K562 (cell line): ENCODE data around the gene ZFP3. TPM values are rescaled to one million over a fixed set of nuclear protein-coding genes. Genes with fewer than 3 reads are reported as not detected.

Experiments used
- ATAC-seq: fragments of 200-7000 bp; cut with Tn5 transposase; 3 replicates; pipeline ENCODE4 v1.9.1; 2020; ENCODE audit warnings: moderate library complexity
- Bru-seq: library from RNA; stranded (reverse); fragments of 400-500 nt; gene quantifications from one replicate; lab custom pipeline; 2021; lab: Mats Ljungman, UMichigan
- BruChase-seq, 2 experiments: library from RNA; stranded (reverse); fragments of 400-500 nt; gene quantifications; one replicate each; lab custom pipeline; 2021; lab: Mats Ljungman, UMichigan
- BruUV-seq: library from RNA; stranded (reverse); fragments of 400-500 nt; replicated peaks from 2 replicates; lab custom pipeline; 2021; lab: Mats Ljungman, UMichigan
- CTCF ChIA-PET: fragments of 300-600 bp; formaldehyde crosslinking; extraction: SDS; loops from one replicate; lab custom pipeline; 2021; ENCODE audit warnings: low intra/inter-chr PET ratio; lab: Yijun Ruan, JAX
- POLR2A ChIA-PET: fragments of 300-600, 350-650 bp; sonication (Branson Sonifier 250); formaldehyde crosslinking; extraction: SDS; loops from one replicate; lab custom pipeline; 2021; ENCODE audit warnings: antibody characterized with exemption, inconsistent platforms; lab: Yijun Ruan, JAX
- DNase-seq, 4 experiments: peaks; one replicate each; pipeline versions ENCODE4 v3.0.0 to v3.0.0-alpha.2; 2011 to 2018; ENCODE audit warnings: low spot score in 3 of 4, mixed read lengths in 3 of 4; ENCODE audit errors: extremely low read depth in 1 of 4
- FAIRE-seq: peaks from 2 replicates; lab custom pipeline; 2011; peaks lifted over from hg19 to GRCh38; lab: Jason Lieb, UNC
- H2AFZ ChIP-seq: 2 replicates; pipeline ENCODE4 v1.6.0; 2011; ENCODE audit warnings: low read depth, low read length, control low read depth, inconsistent platforms
- H3K27ac ChIP-seq: fragments of 200-600 bp; 3 replicates; pipeline ENCODE4 v1.8.0; 2011; ENCODE audit warnings: low read depth, mild to moderate bottlenecking, control low read depth, inconsistent platforms, low read length, moderate library complexity, mixed read lengths; ENCODE audit errors: extremely low read depth
- H3K27me3 ChIP-seq, 2 experiments: fragments of 300-600 bp in 1 of 2; 2 replicates in 1 of 2; 3 replicates in 1 of 2; pipeline versions ENCODE4 v1.6.0 to v1.8.0; 2011; ENCODE audit warnings: inconsistent platforms in 2 of 2, low read length in 2 of 2, mild to moderate bottlenecking in 1 of 2, mixed read lengths in 1 of 2, moderate library complexity in 1 of 2; ENCODE audit not compliant: control insufficient read depth in 2 of 2, insufficient read depth in 2 of 2
- H3K36me3 ChIP-seq: fragments of 300-600 bp; 3 replicates; pipeline ENCODE4 v1.8.0; 2011; ENCODE audit warnings: mild to moderate bottlenecking, low read length, inconsistent platforms; ENCODE audit not compliant: control insufficient read depth, insufficient read depth
- H3K4me1 ChIP-seq, 2 experiments: fragments of 200-600 bp in 1 of 2; replicated peaks in 1 of 2; 2 replicates in 1 of 2; 3 replicates in 1 of 2; pipeline versions ENCODE4 v1.5.1 to v1.8.0; 2011; ENCODE audit warnings: inconsistent platforms in 2 of 2, low read length in 2 of 2, mild to moderate bottlenecking in 1 of 2, mixed read lengths in 1 of 2, moderate library complexity in 1 of 2; ENCODE audit not compliant: control insufficient read depth in 2 of 2, insufficient read depth in 2 of 2
- H3K4me2 ChIP-seq: 2 replicates; pipeline ENCODE4 v1.6.1; 2011; ENCODE audit warnings: low read length, control low read depth, inconsistent platforms, mixed read lengths; ENCODE audit not compliant: insufficient read depth
- H3K4me3 ChIP-seq: fragments of 200-600 bp; sonication (generic), shearing (Covaris generic); 2 replicates; pipeline ENCODE4 v1.5.1; 2016; ENCODE audit warnings: control low read depth, inconsistent platforms
- H3K79me2 ChIP-seq: fragments of 200-600 bp; 3 replicates; pipeline ENCODE4 v1.8.0; 2011; ENCODE audit warnings: low read length, inconsistent platforms; ENCODE audit not compliant: control insufficient read depth, insufficient read depth
- H3K9ac ChIP-seq, 2 experiments: 2 replicates each; pipeline versions ENCODE4 v1.6.0 to v1.6.1; 2011; ENCODE audit warnings: low read depth in 2 of 2, low read length in 2 of 2, control low read depth in 1 of 2, inconsistent platforms in 1 of 2, mild to moderate bottlenecking in 1 of 2, mixed read lengths in 1 of 2; ENCODE audit not compliant: insufficient read depth in 1 of 2
- H3K9me1 ChIP-seq: one replicate; pipeline ENCODE4 v1.6.0; 2011; ENCODE audit warnings: inconsistent platforms, mild to moderate bottlenecking, low read length, moderate library complexity; ENCODE audit not compliant: control insufficient read depth, insufficient read depth
- H3K9me3 ChIP-seq: replicated peaks from 2 replicates; pipeline ENCODE4 v1.5.1; 2011; ENCODE audit warnings: low read depth, low read length, inconsistent platforms; ENCODE audit not compliant: control insufficient read depth, insufficient read depth
- H4K20me1 ChIP-seq: replicated peaks from 2 replicates; pipeline ENCODE4 v1.6.1; 2011; ENCODE audit warnings: low read length, inconsistent platforms, mixed read lengths; ENCODE audit not compliant: control insufficient read depth, insufficient read depth
- ZBTB11 ChIP-seq, 3 experiments: fragments of 200-800 bp in 1 of 3; fragments of 250-450 bp in 1 of 3; fragments of 450-650 bp in 1 of 3; sonication (Bioruptor Pico) in 1 of 3; sonication (Bioruptor generic) in 1 of 3; formaldehyde crosslinking in 1 of 3; IDR thresholded peaks; 2 replicates each; pipeline versions ENCODE4 v1.6.1 to v1.8.0; 2016 to 2022; ENCODE audit warnings: mild to moderate bottlenecking in 2 of 3, missing genetic modification characterization in 2 of 3, missing compliant biosample characterization in 1 of 3, moderate library complexity in 1 of 3
- ZBTB33 ChIP-seq: sonication (generic); formaldehyde crosslinking; IDR thresholded peaks from 2 replicates; pipeline ENCODE4 v1.8.1; 2023; ENCODE audit warnings: mild to moderate bottlenecking, missing genetic modification reagents
- ZBTB49 ChIP-seq: sonication (generic); formaldehyde crosslinking; IDR thresholded peaks from 2 replicates; pipeline ENCODE4 v1.8.0; 2022; ENCODE audit warnings: missing genetic modification reagents, mild to moderate bottlenecking, borderline replicate concordance
- WGBS: fragments of 100-300 bp; shearing (Covaris generic); methylation state at CpG from one replicate; pipeline ENCODE4 v1.1.6; 2016; ENCODE audit warnings: low coverage, mixed read lengths; ENCODE audit not compliant: insufficient coverage; ENCODE audit errors: missing lambda C conversion rate; 5-methylcytosine and 5-hydroxymethylcytosine counted together
- in situ Hi-C: fragments of 300-500 bp; cut with MboI; formaldehyde crosslinking; loops from 4 replicates; pipeline ENCODE4 v1.15.0; 2018; ENCODE audit warnings: inconsistent platforms, mixed read lengths
- intact Hi-C: fragments of 100-400 bp; cut with micrococcal nuclease; formaldehyde crosslinking; loops from 2 replicates; pipeline ENCODE4 v1.14.2; 2022
- long read RNA-seq, 3 experiments: library from polyadenylated mRNA in 2 of 3; library from RNA in 1 of 3; unstranded in 2 of 3; stranded (forward) in 1 of 3; transcript quantifications; one replicate each; pipeline ENCODE4 v2.0.0, GENCODE V29; 2019 to 2022
- polyA minus RNA-seq, 3 experiments: library from RNA; depleted of rRNA, polyadenylated mRNA; stranded (reverse); fragments of >200 nt; gene quantifications; 2 replicates each; pipeline ENCODE4 v1.2.3, GENCODE V29; 2011
- polyA plus RNA-seq, 8 experiments: library from polyadenylated mRNA; depleted of rRNA in 4 of 8; stranded (reverse) in 5 of 8; unstranded in 3 of 8; fragments of >200 nt; fragmentation: Nextera tagmentation in 2 of 8; fragmentation: Illumina TruSeq in 1 of 8; extraction: Ambion mirVana in 2 of 8; extraction: Trizol in 1 of 8; gene quantifications; 2 replicates each; pipeline versions ENCODE4 v1.2.1 to v1.2.3, GENCODE V29; 2011 to 2014; ENCODE audit warnings: inconsistent platforms in 1 of 8, missing spikeins in 1 of 8
- total RNA-seq, 7 experiments: library from RNA; depleted of rRNA in 6 of 7; stranded (reverse); fragments of >200 nt in 6 of 7; fragmentation: Illumina TruSeq in 2 of 7; extraction: Trizol in 2 of 7; gene quantifications; 2 replicates each; pipeline versions ENCODE4 v1.2.1 to v1.2.3, GENCODE V29; 2011 to 2021; ENCODE audit warnings: low replicate concordance in 1 of 7

Gene ZFP3
- total RNA-seq (2011; cell fraction: chromatin; rRNA removed; ENCODE audit: low replicate concordance), result not detected in 2 replicates
- total RNA-seq (2011; cell fraction: nucleolus; rRNA removed), result not detected in 2 replicates
- total RNA-seq (2011; cell fraction: nucleoplasm; rRNA removed), result not detected in 2 replicates
- total RNA-seq (2014; rRNA removed), result not detected in 2 replicates
- total RNA-seq (2014; rRNA removed; fragmentation: Illumina TruSeq; extraction: Trizol), result not detected in 2 replicates
- total RNA-seq (2015; rRNA removed; fragmentation: Illumina TruSeq; extraction: Trizol), result not detected in 2 replicates
- total RNA-seq (2021), result 0.04 TPM in 1 of 2 replicates, not detected in the other
- not detected in 2 replicates for polyA plus RNA-seq (2011; rRNA removed)
- polyA plus RNA-seq (2011; cell fraction: cytosol; rRNA removed), result not detected in 2 replicates
- not detected in 2 replicates for polyA plus RNA-seq (2011; cell fraction: nucleus; rRNA removed)
- polyA plus RNA-seq (2012), result 0.03 TPM in 1 of 2 replicates, not detected in the other
- not detected in 2 replicates for polyA plus RNA-seq (2014; fragmentation: Illumina TruSeq; extraction: Trizol)
- not detected for polyA plus RNA-seq (2014; fragmentation: Nextera tagmentation; extraction: Ambion mirVana)
- not detected in 2 replicates for polyA plus RNA-seq (2014; rRNA removed)
- polyA minus RNA-seq (2011; rRNA and poly(A)+ RNA removed), result not detected in 2 replicates
- not detected in 2 replicates for polyA minus RNA-seq (2011; cell fraction: cytosol; rRNA and poly(A)+ RNA removed)
- not detected in 2 replicates for polyA minus RNA-seq (2011; cell fraction: nucleus; rRNA and poly(A)+ RNA removed)
- Bru-seq, nascent RNA, result not detected
- BruChase-seq, experiment 1, labeled RNA remaining after a 2-hour chase, result percentile 9 among the genes with signal in this experiment
- not detected for BruChase-seq, experiment 2, labeled RNA remaining after a 6-hour chase
- long read RNA-seq, experiment 1, result 0 reads
- long read RNA-seq, experiment 2, result 0 reads
- long read RNA-seq, experiment 3, result 0 reads

- Histone ChIP-seq H3K4me1 (peaks cover 0 to 10% of the 10 kb centered on the region in 2 experiments; a peak in 2 of 5 replicates), H3K27ac (no peak within 1 kb of the TSS), H3K4me2 (no peak within 1 kb of the TSS), H3K9me3 (no peaks in the 10 kb centered on the region), H3K36me3 (no peaks in the 10 kb centered on the region), H3K4me3 (no peak within 1 kb of the TSS), H3K27me3 (peaks cover 2 to 9% of the 10 kb centered on the region in 2 experiments; a peak in 2 of 5 replicates), H3K9ac (no peak within 1 kb of the TSS), H4K20me1 (no peaks in the 10 kb centered on the region), H2AFZ (no peak within 1 kb of the TSS), H3K79me2 (no peaks in the 10 kb centered on the region), H3K9me1 (no peaks in the 10 kb centered on the region)
- no TSS peak for BruUV-seq
- FAIRE-seq, result no peak
- CTCF ChIA-PET, result no interaction called here
- WGBS, result 38% methylated on average over 31 of the region's 75 CpGs
- no peak for ATAC-seq
- no peak for DNase-seq
- POLR2A ChIA-PET, result no interaction called here
- in situ Hi-C loops (no loop called here), intact Hi-C loops (no loop called here)
- TF ChIP-seq ZBTB33 (CRISPR knock-in tag), result 0 out of 2 replicates have a peak, but pooled peaks have one; percentile 47
- peak in 1 of 3 experiments; percentile 96; a peak in 2 of 6 replicates for TF ChIP-seq ZBTB11 (CRISPR knock-in tag; IDR thresholded peaks at IDR 0.05)
- no peak for TF ChIP-seq ZBTB49 (CRISPR knock-in tag)
Measured at GRCh38 chr17:5078106-5079028, at the start of gene ZFP3. Gene ZFP3 (plus strand): TSS chr17:5078467. CDS start chr17:5091505, 13,038 bp downstream.
